Measurements from ENCODE around the gene FERMT1. TPM values are rescaled to one million over a fixed set of nuclear protein-coding genes. Genes with fewer than 3 reads are reported as not detected.

FERMT1 gene
- total and polyA plus RNA-seq, 4 donors, result 0.83 to 2.4 (median 1.5) TPM

- WGBS, 2 donors, result 94 to 95% methylated on average over 2 of the region's 2 CpGs
- no peak for ATAC-seq (ENCODE audit: insufficient read depth, low FRiP score)
- Histone ChIP-seq H3K4me1 (ENCODE audit: control insufficient read depth in 5 of 5, insufficient read depth in 5 of 5, low read length in 5 of 5) (no peaks in the 10 kb centered on the region), H3K9me3 (ENCODE audit: control insufficient read depth in 4 of 4, insufficient read depth in 3 of 4, low read length in 3 of 4) (no peaks in the 10 kb centered on the region), H3K4me3 (no peak overlapping the region), H3K9ac (ENCODE audit: insufficient read depth in 1 of 2, low read length in 2 of 2) (no peak overlapping the region), H3K36me3 (ENCODE audit: control insufficient read depth in 4 of 4, insufficient read depth in 4 of 4, low read length in 4 of 4) (peaks cover 0 to 2% (median 0%) of the 10 kb centered on the region in 4 donors), H3K27ac (ENCODE audit: low read depth in 1 of 2, low read length in 1 of 2) (no peak overlapping the region), H3K27me3 (ENCODE audit: control insufficient read depth in 3 of 3, insufficient read depth in 3 of 3, low read length in 2 of 3) (no peaks in the 10 kb centered on the region)
- DNase-seq, result no peak
- TF ChIP-seq CTCF (IDR thresholded peaks at IDR 0.05; ENCODE audit: control extremely low read depth, extremely low read depth), result no peak
Observed at GRCh38 chr20:6086868-6087267, 36.0 kb downstream of the FERMT1 start.

GRCh38 chr20:6083926-6084325 lies 38.9 kb downstream of the FERMT1 start:
- ATAC-seq (ENCODE audit: insufficient read depth, low FRiP score), result no peak
- TF ChIP-seq CTCF (IDR thresholded peaks at IDR 0.05; ENCODE audit: control extremely low read depth, extremely low read depth), result no peak
- Histone ChIP-seq H3K9ac (ENCODE audit: insufficient read depth in 1 of 2, low read length in 2 of 2) (no peak overlapping the region), H3K36me3 (ENCODE audit: control insufficient read depth in 4 of 4, insufficient read depth in 4 of 4, low read length in 4 of 4) (peaks cover 0 to 2% (median 0%) of the 10 kb centered on the region in 4 donors), H3K27ac (ENCODE audit: low read depth in 1 of 2, low read length in 1 of 2) (no peak overlapping the region), H3K4me3 (no peak overlapping the region), H3K9me3 (ENCODE audit: control insufficient read depth in 4 of 4, insufficient read depth in 3 of 4, low read length in 3 of 4) (no peaks in the 10 kb centered on the region), H3K27me3 (ENCODE audit: control insufficient read depth in 3 of 3, insufficient read depth in 3 of 3, low read length in 2 of 3) (no peaks in the 10 kb centered on the region), H3K4me1 (ENCODE audit: control insufficient read depth in 5 of 5, insufficient read depth in 5 of 5, low read length in 5 of 5) (no peaks in the 10 kb centered on the region)
- no peak for DNase-seq
- WGBS, 2 donors, result 86% methylated on average over 9 of the region's 9 CpGs

GRCh38 chr20:6081236-6081635 lies 41.6 kb downstream of the FERMT1 start:
- no peaks in the 10 kb centered on the region for H3K9me3 ChIP-seq (ENCODE audit: control insufficient read depth in 4 of 4, insufficient read depth in 3 of 4, low read length in 3 of 4)
- H3K36me3 ChIP-seq (ENCODE audit: control insufficient read depth in 4 of 4, insufficient read depth in 4 of 4, low read length in 4 of 4), result no peaks in the 10 kb centered on the region
- H3K27ac ChIP-seq (ENCODE audit: low read depth in 1 of 2, low read length in 1 of 2), result no peak overlapping the region
- H3K4me1 ChIP-seq (ENCODE audit: control insufficient read depth in 5 of 5, insufficient read depth in 5 of 5, low read length in 5 of 5), result no peaks in the 10 kb centered on the region
- H3K4me3 ChIP-seq, result no peak overlapping the region
- no peaks in the 10 kb centered on the region for H3K27me3 ChIP-seq (ENCODE audit: control insufficient read depth in 3 of 3, insufficient read depth in 3 of 3, low read length in 2 of 3)
- H3K9ac ChIP-seq (ENCODE audit: insufficient read depth in 1 of 2, low read length in 2 of 2), result no peak overlapping the region
- ATAC-seq (ENCODE audit: insufficient read depth, low FRiP score), result no peak
- DNase-seq, result no peak
- WGBS, 2 donors, result 76 to 78% methylated on average over 2 of the region's 2 CpGs
- no peak for TF ChIP-seq CTCF (IDR thresholded peaks at IDR 0.05; ENCODE audit: control extremely low read depth, extremely low read depth)

GRCh38 chr20:6079016-6079415 lies 43.8 kb downstream of the FERMT1 start:
- Histone ChIP-seq H3K4me3 (no peak overlapping the region), H3K9me3 (ENCODE audit: control insufficient read depth in 4 of 4, insufficient read depth in 3 of 4, low read length in 3 of 4) (no peaks in the 10 kb centered on the region), H3K4me1 (ENCODE audit: control insufficient read depth in 5 of 5, insufficient read depth in 5 of 5, low read length in 5 of 5) (peaks cover 0 to 5% (median 0%) of the 10 kb centered on the region in 5 donors), H3K9ac (ENCODE audit: insufficient read depth in 1 of 2, low read length in 2 of 2) (no peak overlapping the region), H3K27ac (ENCODE audit: low read depth in 1 of 2, low read length in 1 of 2) (no peak overlapping the region), H3K27me3 (ENCODE audit: control insufficient read depth in 3 of 3, insufficient read depth in 3 of 3, low read length in 2 of 3) (no peaks in the 10 kb centered on the region), H3K36me3 (ENCODE audit: control insufficient read depth in 4 of 4, insufficient read depth in 4 of 4, low read length in 4 of 4) (no peaks in the 10 kb centered on the region)
- no peak for DNase-seq
- WGBS, 2 donors, result 75 to 88% methylated on average over 2 of the region's 2 CpGs
- no peak for TF ChIP-seq CTCF (IDR thresholded peaks at IDR 0.05; ENCODE audit: control extremely low read depth, extremely low read depth)
- no peak for ATAC-seq (ENCODE audit: insufficient read depth, low FRiP score)

Data from lung (tissue), 12 donors.